Left renal cortex interstitium (tissue), 4 donors: ENCODE results near the gene BAIAP2. TPM values are rescaled to one million over a fixed set of nuclear protein-coding genes. Genes with fewer than 3 reads are reported as not detected.

Experiments used
- DNase-seq, 4 donors: peaks; one replicate each; pipeline ENCODE4 v3.0.0-alpha.2; 2013; ENCODE audit warnings: low read depth in 4 of 4, low spot score in 2 of 4, missing footprints in 1 of 4
- polyA plus RNA-seq, 4 donors: library from polyadenylated mRNA; unstranded; fragments of 120-200 nt; gene quantifications; one replicate each; pipeline ENCODE4 v1.2.1, GENCODE V29; 2013; ENCODE audit not compliant: insufficient read length in 4 of 4

The BAIAP2 gene
- polyA plus RNA-seq, 4 donors: 33.0 to 47.1 (median 41.2) TPM

- DNase-seq: peak in 3 of 4 donors; percentile 44 to 63 (median 55)
These were observed 48.3 kb downstream of the BAIAP2 start for GRCh38 chr17:81083125-81083765.

DNA sequence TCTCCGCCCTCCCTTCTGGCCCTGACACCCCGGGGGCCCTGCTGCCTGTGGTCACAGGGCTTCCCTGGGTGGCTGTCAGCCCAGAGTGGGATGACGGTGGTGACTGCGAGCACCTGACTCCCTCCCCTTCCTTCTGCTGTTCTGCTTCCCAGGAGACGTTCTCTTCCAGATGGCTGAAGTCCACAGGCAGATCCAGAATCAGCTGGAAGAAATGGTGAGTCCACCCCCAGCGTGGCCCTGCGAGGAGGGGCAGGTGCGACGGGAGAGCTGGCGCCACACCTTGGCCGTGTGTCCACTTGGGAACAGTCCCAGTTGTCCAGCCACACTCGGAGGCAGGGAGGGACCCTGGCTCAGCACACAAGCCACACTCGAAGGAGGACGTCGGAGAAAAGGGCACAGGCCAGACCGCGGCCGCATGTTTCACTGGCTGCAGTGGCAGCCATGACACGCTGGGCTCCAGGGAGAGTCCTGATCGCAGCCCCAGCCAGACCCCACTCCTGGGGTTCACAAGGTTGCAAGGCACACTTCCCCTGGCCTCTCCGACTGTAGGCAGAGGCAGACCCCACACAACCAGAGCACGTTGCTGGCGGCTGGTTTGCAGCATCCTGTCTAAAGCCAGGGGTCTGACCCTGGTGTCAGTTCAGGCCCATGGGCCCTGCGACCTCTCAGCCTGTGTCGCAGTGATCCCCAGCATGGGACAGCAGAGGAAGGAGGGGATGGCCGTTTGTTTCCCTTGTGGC, 49.9 kb downstream of the BAIAP2 start:
- no peak for DNase-seq

DNA sequence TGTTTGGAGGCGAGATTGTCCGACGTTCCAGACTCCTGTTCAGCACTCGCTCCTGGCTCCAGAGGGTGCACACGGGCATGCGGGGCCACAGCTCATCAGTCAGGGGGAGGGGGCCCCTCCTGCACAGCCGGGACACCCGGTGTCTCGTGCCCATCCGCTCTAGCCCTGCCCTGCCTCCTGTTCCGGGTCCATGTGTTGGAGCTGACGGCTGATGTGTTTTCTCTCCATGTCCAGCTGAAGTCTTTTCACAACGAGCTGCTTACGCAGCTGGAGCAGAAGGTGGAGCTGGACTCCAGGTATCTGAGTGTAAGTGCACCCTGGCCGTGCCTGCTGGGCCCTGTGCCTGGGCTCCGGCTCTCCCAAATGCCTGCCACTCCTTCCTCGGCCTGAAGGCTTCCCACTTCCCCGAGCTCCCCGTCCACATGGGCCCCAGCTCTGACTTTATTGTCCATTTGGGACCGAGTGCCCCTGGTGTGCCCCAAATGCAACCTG, 50.5 kb downstream of the BAIAP2 start:
- DNase-seq: no peak

DNA sequence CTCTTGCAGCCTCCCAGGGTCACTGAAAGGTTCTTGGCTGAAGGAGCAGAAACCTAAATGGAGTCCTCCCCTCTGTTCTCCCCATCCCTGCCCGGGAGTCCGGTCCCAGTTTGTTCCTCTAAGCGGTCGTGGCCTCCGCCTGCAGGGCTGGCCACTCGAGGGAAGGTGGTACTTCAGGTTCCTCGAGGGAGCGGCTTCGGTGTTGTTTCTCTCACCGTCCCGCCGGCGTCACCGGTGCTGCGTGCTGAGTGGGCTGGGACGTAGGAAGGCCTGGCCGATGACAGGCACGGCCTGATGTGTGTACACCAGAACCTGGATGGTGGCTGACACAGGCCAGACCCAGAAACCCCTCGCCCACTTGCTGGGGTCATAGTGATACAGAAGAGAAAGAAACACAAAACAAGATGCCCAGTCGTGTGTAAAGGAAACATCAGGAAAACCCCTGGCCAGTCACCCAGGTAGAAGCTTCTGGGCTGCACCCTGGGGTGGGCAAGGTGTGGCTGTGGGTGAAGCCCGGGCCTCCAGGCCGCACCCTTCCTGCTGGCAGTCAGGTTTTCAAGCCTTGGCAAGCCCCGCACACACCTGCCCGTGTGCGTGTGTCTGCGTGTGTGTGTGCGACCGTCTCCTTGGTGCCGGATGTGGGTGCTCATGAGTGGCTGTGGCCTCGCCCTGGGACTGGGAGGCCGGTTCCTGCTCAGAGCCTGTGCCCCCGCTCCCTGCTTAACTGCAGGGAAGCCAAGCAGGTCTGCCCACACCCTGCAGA, 52.0 kb downstream of the BAIAP2 start:
- DNase-seq: no peak

- no peak for DNase-seq
These were observed 55.6 kb downstream of the BAIAP2 start for GRCh38 chr17:81090361-81091136.

DNA sequence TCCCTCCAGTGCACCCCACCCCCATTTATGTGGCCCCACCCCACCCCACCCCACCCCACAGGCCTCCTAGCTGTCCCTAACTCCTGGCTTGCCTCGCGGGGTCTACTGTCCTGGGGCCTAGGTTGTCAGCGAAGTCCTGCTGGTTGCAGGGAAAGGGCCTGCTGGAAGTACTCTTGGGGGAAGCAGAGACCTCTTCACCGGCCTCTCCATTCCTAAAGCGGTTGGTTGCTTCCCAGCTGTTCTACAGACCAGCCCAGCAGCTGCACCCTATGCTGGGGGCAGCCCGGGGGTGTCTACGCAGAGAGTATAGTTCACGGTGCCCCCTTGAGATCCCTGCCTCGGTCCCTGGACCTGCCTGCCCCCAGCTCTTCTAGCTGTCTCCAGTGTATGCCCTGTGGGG, 56.2 kb downstream of the BAIAP2 start:
- DNase-seq: no peak

DNA sequence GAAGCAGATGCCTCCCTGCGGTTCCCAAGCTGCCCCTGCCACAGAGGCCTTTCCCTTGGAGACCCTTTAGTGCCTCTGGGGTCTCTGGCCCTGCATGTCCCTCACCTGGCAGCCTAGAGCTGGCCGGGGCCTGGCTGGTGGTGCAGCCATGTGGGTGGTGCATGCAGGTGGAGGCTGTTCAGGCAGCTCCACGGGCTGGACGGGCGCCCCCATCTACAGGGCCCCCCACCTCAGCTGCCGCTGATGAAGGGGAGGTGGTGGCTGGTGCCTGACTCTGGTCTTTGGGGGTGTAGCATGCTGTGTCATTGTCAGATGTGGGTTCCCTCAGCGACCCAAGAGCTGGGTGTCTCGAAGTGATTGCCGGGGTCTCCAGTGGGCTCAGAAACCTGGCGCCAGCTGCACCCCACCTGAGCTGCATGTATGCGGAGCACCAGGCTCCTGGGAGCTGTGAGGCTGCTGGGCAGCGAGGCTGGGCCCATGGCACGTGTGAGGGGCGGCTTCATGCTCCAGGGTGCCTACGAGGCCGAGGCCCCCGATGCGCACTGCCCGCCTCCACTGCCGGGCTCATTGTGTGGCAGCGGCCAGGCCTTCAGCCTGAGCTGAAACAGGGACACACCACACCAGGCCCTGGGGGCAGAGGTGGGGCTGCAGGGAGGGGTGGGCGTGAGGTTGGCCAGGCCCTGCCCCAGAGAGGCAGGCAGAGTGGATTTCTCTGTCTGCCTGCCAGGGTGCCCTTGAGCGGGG, 57.0 kb downstream of the BAIAP2 start:
- DNase-seq: no peak

GRCh38 chr17:81092518-81093095, 57.7 kb downstream of the BAIAP2 start:
- DNase-seq: no peak

- DNase-seq: no peak
These were observed 58.9 kb downstream of the BAIAP2 start for GRCh38 chr17:81093619-81094508.

- DNase-seq: peak in 2 of 4 donors; percentile 65 to 71
These were observed 59.8 kb downstream of the BAIAP2 start for GRCh38 chr17:81094509-81095382.

DNA sequence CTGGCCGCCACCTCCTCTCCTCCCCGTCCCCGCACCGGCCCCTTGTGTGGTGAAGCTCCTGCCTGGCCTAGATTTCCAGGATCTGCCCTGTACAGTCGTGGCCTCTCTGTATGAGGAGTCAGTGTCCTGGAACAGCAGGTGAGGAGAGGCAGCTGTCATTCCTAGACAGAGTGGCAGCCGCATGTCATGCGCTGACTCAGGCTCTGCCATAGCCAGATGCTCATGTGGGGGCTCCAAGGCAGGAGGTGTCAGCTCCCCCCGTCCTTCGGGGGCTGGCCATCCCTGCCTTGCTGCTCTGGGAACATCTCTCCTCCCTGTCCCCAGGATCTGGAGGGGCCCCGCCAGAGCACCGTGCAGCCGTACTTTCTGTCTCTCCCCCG, 60.4 kb downstream of the BAIAP2 start:
- no peak for DNase-seq

DNA sequence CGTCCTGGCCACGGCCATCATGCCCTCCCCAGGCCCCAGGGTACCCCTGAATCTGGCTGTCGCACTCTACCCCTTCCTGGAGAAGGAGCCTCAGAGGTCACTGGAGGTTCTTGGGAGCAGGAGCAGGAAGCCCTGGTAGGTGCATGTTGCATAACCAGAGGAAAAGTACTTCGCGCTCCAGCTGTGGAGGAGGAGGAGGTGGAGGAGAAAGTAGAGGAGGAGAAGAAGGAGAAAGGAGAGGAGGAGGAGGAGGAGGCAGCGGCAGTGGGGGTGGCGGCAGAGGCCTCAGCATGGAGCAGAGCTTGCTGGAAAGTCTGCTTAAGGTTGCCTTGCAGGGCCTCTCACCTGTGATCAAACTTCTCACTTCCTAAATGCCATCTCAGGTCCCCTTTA, 61.8 kb downstream of the BAIAP2 start:
- no peak for DNase-seq

DNA sequence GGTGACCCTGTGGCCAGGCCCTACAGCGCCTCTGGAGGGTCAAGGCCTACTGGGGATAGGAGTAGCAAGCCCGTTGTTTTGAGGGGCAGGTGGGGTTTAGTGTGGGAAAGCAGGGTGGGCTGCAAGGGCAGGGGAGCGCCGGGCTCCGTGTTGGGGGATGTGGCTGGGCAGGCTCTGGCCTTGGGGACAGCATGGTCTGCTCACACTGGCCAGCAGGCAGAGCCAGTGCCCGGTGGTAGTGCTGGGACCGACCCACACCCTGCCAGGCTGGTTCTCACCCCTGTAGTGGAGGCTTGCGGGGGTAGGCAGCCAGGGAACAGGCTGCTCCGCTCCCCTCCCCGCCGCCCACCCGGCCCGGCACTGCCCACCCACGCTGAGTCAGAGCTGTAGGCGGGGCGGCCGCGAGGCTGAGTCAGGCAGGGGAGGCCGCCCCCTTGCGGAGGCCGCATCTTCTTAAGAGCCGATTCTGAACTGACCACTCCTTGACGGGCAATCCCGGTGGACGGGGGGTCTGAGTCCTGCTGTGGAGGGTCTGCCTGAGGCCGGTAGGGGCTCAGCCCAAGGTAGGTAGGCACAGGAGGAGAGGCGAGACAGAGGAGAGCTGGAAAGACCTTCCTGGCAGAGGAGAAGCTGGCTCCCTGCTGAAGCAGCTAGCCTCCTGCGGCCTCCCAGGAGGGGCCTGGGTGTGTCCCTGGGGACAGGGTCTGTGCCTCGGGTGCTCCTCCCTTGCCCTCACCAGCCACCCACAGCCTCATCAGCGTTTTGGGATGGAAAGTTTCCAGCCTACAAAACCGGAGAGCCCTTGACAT, 62.4 kb downstream of the BAIAP2 start:
- peak in 3 of 4 donors; percentile 70 to 78 (median 77) for DNase-seq

GRCh38 chr17:81097943-81098308, 63.0 kb downstream of the BAIAP2 start:
- no peak for DNase-seq

- no peak for DNase-seq
These were observed 64.9 kb downstream of the BAIAP2 start for GRCh38 chr17:81099888-81100287.

DNA sequence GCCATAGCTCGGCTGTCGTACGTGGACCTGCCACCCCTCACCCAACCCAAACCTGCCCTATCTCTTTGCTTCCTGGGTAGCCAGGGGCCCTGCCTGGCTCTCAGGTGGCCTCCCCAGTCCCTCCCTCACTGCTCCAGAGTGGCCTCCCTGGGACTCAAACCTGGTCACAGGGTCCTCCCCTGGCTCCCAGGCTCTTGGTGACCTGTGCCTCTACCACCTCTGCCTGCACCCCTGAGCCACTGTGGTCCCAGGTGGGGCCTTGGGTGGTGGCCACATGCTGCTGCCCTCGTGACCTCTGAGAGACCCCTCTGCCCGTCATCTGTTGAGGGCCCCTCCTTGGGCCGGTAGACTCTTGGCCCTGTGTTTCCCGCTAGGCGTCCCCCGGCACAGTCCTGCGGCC, 65.7 kb downstream of the BAIAP2 start:
- DNase-seq: no peak
